Measurements from ENCODE around the gene RGS14.

RGS14 gene

GRCh38 chr5:177363565-177363964 lies 5.8 kb downstream of the RGS14 start:
- TF ChIP-seq CTCF (IDR thresholded peaks at IDR 0.05; ENCODE audit: low read depth, low read length), result no peak
- peak overlapping the region; percentile 42 for H3K4me3 ChIP-seq (ENCODE audit: low read depth, low read length)
- in situ Hi-C loops (cut with HindIII; ENCODE audit: low sequenced_read_pairs), result no loop called here

GRCh38 chr5:177364159-177364962 lies 6.6 kb downstream of the RGS14 start:
- in situ Hi-C loops (cut with HindIII; ENCODE audit: low sequenced_read_pairs), result no loop called here
- no peak overlapping the region for H3K4me3 ChIP-seq (ENCODE audit: low read depth, low read length)
- TF ChIP-seq CTCF (IDR thresholded peaks at IDR 0.05; ENCODE audit: low read depth, low read length), result no peak
- no peak for DNase-seq (ENCODE audit: low read depth, low spot score)

More at GRCh38 chr5:177363565-177363964, 5.8 kb downstream of the RGS14 start:
- DNase-seq (ENCODE audit: low read depth, low spot score), result no peak

GRCh38 chr5:177365845-177366527 lies 8.3 kb downstream of the RGS14 start:
- TF ChIP-seq CTCF (IDR thresholded peaks at IDR 0.05; ENCODE audit: low read depth, low read length), result no peak
- in situ Hi-C loops (cut with HindIII; ENCODE audit: low sequenced_read_pairs), result no loop called here
- no peak overlapping the region for H3K4me3 ChIP-seq (ENCODE audit: low read depth, low read length)
- DNase-seq (ENCODE audit: low read depth, low spot score), result no peak

- in situ Hi-C loops (cut with HindIII; ENCODE audit: low sequenced_read_pairs), result no loop called here
- no peak for TF ChIP-seq CTCF (IDR thresholded peaks at IDR 0.05; ENCODE audit: low read depth, low read length)
- DNase-seq (ENCODE audit: low read depth, low spot score), result peak; percentile 86
- peak overlapping the region; percentile 38 for H3K4me3 ChIP-seq (ENCODE audit: low read depth, low read length)
Measured at GRCh38 chr5:177366528-177367322, 9.0 kb downstream of the RGS14 start.

- peak overlapping the region; percentile 38 for H3K4me3 ChIP-seq (ENCODE audit: low read depth, low read length)
- DNase-seq (ENCODE audit: low read depth, low spot score), result no peak
- in situ Hi-C loops (cut with HindIII; ENCODE audit: low sequenced_read_pairs), result no loop called here
- no peak for TF ChIP-seq CTCF (IDR thresholded peaks at IDR 0.05; ENCODE audit: low read depth, low read length)
Measured at GRCh38 chr5:177367323-177367848, 9.7 kb downstream of the RGS14 start.

Data from astrocyte of the spinal cord (primary cell).